Caki2 (cell line): ENCODE measurements around the gene RAPGEF1. TPM values are rescaled to one million over a fixed set of nuclear protein-coding genes. Genes with fewer than 3 reads are reported as not detected.

Experiments used
- DNase-seq: peaks from one replicate; pipeline ENCODE4 v3.0.0-alpha.2; 2015; ENCODE audit warnings: low read depth
- in situ Hi-C: cut with HindIII; loops from 2 replicates; pipeline ENCODE4 v1.10.0; 2016; ENCODE audit warnings: low sequenced_read_pairs, low pct_unique_long_range_greater_than_20kb, mixed read lengths
- total RNA-seq: library from RNA; depleted of rRNA; stranded (reverse); fragments of >200 nt; shearing (Covaris generic); gene quantifications from 2 replicates; pipeline ENCODE4 v1.2.3, GENCODE V29; 2014; ENCODE audit warnings: low replicate concordance; rRNA removed

Gene RAPGEF1, protein sequence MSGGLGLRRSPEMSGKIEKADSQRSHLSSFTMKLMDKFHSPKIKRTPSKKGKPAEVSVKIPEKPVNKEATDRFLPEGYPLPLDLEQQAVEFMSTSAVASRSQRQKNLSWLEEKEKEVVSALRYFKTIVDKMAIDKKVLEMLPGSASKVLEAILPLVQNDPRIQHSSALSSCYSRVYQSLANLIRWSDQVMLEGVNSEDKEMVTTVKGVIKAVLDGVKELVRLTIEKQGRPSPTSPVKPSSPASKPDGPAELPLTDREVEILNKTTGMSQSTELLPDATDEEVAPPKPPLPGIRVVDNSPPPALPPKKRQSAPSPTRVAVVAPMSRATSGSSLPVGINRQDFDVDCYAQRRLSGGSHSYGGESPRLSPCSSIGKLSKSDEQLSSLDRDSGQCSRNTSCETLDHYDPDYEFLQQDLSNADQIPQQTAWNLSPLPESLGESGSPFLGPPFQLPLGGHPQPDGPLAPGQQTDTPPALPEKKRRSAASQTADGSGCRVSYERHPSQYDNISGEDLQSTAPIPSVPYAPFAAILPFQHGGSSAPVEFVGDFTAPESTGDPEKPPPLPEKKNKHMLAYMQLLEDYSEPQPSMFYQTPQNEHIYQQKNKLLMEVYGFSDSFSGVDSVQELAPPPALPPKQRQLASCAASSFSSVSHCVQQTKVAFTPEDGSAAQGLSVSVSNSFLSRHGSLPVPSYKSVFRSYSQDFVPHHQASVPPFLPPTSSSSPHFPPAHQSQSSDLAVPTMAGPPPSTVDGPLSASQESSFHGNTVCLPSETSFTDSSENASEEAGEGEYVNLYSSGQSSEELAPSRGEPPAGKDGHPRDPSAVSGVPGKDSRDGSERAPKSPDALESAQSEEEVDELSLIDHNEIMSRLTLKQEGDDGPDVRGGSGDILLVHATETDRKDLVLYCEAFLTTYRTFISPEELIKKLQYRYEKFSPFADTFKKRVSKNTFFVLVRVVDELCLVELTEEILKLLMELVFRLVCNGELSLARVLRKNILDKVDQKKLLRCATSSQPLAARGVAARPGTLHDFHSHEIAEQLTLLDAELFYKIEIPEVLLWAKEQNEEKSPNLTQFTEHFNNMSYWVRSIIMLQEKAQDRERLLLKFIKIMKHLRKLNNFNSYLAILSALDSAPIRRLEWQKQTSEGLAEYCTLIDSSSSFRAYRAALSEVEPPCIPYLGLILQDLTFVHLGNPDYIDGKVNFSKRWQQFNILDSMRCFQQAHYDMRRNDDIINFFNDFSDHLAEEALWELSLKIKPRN (N-terminal part only)
- 15.1 and 26.2 TPM in 2 replicates for total RNA-seq

DNA sequence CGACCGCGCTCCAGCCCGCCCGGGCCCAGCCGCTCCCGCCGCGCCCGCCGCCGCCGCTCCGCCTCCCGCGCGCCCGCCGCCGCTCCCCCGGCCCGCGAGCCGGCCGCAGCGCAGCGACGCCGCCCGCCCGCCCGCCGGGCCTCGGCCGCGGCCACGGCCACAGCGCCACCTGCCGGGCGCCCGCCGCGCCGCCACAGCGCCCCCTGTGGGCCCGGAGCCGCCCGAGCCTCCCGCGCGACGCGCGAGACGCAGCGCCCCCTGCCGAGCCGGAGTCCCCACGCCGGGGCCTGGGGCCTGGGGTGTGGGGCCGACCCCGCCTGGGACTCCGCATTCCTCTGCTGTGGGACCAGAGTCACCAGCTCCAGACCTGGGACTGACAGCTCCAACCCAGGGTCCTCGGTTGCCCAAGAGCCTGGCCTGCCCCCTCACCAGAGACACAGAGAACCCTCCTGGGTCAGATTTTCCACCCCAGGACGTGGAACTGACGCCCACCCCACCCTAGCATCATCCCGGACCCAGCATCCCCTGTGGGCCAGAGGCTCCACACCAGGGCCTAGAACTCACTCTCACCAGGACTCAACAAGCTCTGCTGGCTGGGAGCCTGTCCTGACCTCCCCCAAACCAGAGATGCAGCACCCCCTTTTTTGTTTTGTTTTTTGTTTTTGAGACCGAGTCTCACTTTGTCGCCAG lies at the start of gene RAPGEF1:
TSS of gene RAPGEF1 (minus strand) at position 118 of the 690 bp plus-strand sequence. CDS start 246 bp downstream, outside the sequence.
- no peak for DNase-seq

DNA sequence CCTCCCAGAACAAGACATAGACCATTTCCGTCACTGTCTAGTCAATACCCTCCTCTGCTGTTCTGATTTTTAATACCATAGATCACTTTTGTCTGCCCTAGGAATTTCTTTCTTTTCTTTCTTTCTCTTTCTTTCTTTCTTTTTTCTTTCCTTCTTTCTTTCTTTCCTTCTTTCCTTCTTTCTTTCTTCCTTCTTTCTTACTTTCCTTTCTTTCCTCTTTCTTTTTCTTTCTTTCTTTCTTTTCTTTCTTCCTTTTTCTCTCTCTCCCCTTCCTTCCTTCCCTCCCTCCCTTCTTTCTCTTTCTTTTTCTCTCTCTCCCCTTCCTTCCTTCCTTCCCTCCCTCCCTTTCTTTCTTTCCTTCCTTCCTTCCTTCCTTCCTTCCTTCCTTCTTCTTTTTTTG lies 49.0 kb upstream of the RAPGEF1 start:
- in situ Hi-C loops = no loop called here
- no peak for DNase-seq

More for the DNA sequence above, at the start of gene RAPGEF1:
- in situ Hi-C loops = no loop called here

DNA sequence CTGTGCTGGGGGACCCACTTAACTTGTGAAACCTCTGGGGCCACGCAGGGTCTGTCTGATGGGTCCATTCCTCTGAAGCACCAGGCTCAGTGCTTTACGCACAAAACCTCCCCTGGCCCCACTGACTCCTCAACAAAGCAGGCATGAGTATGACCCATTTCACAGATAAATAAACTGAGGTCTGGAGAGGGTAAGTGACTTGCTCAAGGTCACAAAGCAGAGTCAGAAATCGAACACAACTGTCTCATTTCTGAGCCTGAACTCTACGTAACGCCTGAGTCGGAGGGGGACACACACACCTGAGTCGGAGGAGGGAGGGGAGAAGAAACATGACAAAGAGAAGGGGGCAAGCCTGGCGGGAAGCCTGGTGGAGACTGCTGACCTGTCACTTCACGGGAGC lies 48.0 kb upstream of the RAPGEF1 start:
- no peak for DNase-seq
- in situ Hi-C loops = no loop called here

DNA sequence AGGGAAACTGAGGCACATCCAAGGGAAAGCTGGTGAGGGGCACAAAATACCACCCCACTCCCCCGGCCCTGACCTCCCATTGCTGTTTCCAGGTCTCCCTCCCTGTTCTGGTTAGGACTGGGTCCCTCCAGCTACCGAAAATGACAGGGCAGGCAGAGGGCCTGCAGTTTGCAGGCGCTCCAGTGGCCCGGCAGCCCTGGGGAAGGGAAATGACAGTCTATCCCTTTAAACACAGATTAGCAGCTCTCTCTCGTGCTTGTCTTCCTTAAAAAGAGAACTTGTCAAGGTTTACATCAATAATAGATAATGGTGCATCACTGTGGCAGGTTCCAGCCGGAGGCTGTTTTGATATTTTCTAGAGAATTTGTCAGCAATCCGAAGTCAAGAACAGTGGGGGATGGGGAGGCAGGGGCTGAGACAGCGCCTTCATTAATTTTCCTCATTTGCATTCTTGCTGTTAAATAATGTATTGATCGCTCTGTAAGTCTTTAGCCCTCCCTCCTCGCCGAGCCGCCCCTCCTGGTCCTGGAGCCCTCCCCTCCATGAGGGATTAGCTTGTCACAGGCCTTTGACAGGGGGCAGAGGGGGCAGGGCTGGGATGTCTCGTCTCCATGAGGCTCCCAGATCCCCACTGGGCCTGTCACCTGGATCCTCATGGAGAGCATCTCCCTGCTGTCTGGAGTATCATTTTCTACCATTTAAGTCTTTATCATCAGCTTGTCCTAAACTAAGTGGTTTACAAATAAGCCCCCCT lies 45.0 kb upstream of the RAPGEF1 start:
- in situ Hi-C loops = no loop called here

DNA sequence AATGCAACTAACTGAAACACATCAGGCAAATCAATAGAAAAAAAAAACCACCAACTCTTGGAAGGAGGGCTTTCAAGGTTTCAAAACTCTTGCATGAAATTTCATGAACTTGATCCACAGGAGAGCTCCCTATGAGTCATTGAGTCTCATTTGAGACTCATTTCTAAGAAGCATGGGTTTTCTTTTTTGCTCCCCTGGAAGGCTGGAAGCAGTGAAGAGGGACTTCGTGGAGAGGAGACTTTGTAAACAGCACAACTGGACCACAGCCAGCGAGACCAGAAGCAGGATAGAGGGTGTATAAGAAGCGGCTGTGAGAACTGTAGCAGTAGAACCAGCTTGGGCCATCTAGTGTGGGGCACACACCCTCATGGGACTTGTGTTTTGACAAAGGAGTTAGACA lies 41.2 kb upstream of the RAPGEF1 start:
- in situ Hi-C loops = no loop called here
- DNase-seq = no peak

More for the DNA sequence above, 45.0 kb upstream of the RAPGEF1 start:
- no peak for DNase-seq

DNA sequence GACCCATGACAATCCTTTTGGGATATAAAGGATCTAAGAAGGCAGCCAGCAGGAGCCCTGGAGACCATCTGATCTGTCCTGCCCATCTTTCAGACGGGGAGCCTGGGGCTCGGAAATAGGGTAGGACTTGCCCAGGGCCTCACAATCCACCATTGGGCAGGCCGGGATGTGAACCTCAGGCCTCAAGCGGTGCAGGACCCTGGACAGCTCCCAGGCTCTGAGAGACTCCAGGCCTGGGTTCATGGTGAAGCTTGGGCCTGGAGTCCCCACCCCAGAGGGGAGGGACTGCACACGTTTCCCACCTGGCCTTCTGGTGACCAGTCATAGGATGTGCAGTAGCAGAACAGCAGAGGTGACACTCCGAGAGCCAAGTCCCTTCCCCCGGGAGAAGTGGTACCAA lies 36.6 kb upstream of the RAPGEF1 start:
- in situ Hi-C loops = no loop called here
- DNase-seq = peak; percentile 38

DNA sequence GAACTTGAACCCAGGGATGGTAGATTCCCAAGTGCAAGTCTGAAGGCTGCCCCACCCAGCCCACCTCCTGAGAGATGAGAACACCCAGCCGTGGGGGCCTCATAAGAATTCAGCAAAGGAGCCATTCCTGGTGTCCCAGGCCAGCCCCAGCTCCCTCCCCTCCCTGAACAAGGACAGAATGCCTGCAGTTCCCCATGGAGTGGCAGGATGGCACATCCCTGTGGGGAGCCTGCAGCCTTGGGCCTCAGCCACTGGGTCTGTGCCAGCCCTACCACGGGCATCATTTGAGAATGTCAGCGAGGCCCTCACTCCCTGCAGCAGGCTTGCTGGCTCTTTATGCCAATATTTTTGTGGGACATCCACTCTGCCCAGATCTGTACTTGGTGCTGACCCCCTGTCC lies 36.2 kb upstream of the RAPGEF1 start:
- in situ Hi-C loops = no loop called here
- DNase-seq = no peak

DNA sequence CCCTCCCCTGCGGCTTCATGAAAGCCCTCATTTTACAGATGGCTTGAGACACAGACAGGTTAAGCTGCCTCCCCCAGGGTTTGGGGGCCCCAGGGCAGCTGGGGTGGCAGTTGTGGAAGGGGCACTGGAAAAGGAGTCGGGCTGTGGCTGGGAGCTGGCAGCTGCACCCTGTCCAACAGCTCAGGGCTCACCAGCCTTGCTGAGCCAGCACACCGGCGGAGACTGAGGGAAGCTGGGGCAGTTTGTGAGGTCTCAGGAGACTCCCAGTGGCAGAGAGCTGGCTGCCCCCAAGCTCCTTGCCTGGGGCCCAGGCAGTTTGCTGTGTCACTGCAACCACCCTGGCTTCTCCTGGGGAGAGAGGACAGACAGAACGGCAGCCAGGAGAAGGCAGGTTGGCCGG lies 34.8 kb upstream of the RAPGEF1 start:
- DNase-seq = no peak
- in situ Hi-C loops = no loop called here

DNA sequence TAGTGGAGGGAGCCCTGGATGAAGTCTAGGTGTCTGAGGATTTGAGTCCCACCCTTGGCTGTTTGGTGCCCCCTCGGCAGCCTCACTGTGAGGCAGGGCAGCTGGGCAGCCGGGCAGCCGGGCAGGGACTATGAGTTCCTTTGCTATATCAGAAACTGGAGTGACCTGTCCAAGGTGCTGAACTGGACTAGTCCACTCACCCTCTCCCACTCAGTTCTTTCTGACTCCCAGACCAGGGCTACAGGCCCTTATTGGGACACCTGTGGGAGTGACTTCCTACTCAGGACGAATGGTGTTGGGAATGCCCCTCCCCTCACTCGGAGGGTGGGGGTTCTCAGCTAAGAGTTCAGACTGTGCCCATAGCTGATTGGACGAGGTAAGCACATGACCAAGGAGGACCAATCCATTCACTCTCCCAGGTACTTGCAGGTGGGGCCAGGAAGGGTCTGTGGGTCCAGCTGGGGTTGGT lies 34.1 kb upstream of the RAPGEF1 start:
- in situ Hi-C loops = no loop called here
- peak; percentile 45 for DNase-seq

DNA sequence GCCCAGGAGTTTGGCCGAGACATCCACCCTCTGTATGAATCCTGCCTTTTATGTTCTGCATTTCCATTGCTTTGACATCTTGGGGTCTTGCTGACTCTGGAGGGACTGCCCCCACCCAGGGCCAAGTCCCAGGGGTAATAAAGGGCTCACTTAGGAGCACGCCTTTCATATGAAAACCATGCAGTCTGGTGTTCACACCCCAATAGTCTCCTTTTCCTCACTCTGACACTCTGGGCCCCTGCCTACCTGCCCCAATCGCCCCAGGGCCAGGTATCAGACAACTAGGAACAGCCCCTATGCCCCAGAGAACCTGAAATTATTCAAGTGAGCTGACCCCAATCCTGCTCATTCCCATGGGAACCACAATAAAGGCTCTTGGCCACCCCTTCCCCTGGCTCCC lies 33.1 kb upstream of the RAPGEF1 start:
- in situ Hi-C loops = no loop called here
- no peak for DNase-seq

DNA sequence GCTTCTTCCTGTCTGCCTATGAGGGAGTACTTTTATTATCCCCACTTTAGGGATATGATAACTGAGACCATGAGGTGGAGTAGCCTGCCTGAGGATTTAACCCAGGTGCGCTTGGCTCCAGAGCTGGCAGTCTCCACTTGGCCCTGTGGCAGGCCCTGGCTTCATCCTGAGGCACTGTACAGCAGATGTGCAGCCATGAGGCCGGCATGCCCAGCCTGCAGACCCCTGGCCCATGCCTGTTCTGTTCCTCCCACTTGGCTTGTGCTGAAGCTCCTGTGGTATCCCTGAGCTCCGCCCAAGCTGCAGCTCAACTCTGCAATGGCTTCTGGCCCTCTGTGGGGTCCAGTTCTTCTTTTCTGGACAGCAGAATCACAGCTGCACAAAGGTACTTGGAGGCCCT lies 31.8 kb upstream of the RAPGEF1 start:
- no peak for DNase-seq
- in situ Hi-C loops = no loop called here

DNA sequence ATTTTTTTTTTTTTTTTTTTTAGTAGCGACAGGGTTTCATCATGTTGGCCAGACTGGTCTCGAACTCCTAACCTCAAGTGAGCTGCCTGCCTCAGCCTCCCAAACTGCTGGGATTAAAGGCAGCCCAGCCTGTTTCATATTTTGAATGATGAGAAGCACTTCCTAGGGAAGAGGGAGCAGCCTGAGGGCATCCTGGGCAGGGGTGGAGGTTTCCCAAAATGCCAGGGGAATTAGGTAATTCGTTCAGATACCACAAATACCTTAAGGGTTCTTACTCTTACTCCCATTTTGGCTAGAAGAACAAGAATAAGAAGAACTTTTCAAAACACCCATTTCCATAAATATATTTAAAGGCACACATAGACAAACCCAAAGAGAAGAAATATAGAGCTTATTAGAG lies 29.5 kb upstream of the RAPGEF1 start:
- DNase-seq = no peak
- in situ Hi-C loops = no loop called here

DNA sequence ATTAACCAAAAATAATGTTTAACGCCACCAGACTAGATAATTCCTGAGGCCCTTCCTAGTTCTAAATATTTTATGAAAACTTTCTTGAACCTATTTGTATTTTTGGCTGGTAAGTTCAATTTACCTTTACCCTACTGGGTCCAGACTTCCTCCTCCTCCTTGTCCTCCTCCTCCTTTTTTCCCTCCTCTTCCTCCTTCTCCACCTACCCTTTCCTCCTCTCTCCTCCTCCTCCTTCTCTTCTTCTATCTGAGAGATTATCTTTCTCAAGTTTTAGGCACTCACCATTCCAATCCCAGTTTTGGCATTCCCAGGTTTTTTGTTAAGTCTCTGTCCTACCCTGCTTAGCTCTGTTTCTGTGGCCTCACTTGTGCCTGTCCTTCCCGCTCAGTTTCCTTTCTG lies 24.7 kb upstream of the RAPGEF1 start:
- DNase-seq = no peak
- in situ Hi-C loops = no loop called here

DNA sequence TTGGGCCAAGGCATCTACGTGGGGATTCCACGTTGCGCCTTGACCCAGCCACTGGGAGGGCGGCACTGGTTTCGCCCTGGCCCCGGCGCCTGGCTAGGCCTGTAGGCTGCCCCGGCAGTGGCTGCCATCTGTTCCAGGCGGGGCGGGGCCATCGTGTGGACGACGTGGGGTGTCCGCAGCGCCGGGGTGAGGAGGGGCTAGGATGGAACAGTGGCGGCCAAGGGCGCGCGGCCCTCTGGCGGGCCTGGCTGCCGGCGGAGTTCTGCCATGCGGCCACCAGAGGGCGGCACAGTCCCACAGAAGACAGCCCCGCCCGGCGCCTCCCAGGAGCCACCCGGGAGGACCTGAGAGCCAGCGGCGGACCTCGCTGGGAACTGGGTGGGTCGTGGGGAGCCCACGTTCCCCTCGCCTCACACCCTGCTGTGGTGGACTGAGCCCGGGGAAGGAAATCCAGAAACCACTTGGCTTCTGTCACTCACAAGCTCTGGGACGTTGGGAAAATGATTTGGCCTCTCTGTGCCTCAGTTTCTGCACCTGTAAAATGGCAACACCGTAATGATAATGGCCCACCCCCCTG lies 22.6 kb upstream of the RAPGEF1 start:
- in situ Hi-C loops = no loop called here
- DNase-seq = peak; percentile 65

DNA sequence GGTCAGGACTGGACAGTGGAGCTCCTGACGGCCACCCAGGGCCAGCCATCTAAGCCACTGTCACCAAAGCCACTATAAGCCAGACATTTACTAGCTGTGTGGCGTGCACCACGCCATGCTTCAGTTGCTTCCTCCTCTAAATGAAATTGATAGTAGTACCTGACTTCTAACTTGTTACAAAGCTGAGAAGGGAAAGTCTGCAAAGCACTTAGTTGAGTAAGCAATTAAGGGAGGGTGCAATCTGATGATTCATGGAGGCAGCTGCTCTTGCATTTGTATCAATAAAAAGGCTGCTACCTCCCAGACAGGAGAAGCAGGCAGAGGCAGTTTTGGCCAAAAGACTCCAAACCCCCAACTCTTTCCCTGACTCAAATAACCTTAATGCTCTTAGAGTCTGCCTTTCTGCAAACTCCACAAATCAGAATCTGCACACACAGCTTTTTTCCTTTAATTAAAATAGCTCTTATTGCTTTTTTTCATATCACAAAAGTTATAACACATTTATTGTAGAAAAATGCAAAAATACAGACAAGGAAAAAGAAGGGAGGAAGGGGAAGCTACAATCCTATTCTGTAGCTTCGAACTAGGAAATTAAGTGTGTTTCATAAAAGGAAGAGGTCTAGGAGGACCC lies 19.3 kb upstream of the RAPGEF1 start:
- in situ Hi-C loops = no loop called here
- DNase-seq = no peak

DNA sequence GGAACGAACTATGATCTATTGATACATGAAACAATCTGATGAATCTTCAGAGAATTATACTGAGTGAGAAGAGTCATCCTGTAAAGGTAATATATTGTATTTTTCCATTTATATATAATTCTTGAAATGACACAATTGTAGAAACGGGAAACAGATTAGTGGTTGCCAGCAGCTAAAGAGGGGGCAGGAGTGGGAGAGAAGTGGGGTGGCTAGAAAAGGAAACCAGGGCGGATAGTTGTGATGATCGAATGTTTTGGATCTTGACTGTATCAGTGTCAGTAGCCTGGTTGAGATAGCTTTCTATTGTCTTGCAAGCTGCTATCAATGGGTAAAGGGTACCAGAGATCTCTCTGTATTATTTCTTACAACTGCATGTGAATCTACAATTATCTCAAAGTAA lies 17.7 kb upstream of the RAPGEF1 start:
- no peak for DNase-seq
- in situ Hi-C loops = no loop called here
